HEK293 (cell line): Measurements from ENCODE around the gene PHLDB3.

Experiments
- CTCF ChIA-PET: fragments of 350-600 bp; formaldehyde crosslinking; extraction: SDS; loops from one replicate; lab custom pipeline; 2021; ENCODE audit warnings: antibody characterized with exemption; lab: Yijun Ruan, JAX
- POLR2A ChIA-PET: fragments of 300-600 bp; formaldehyde crosslinking; extraction: SDS; loops from one replicate; lab custom pipeline; 2020; ENCODE audit warnings: antibody characterized with exemption, inconsistent platforms; lab: Yijun Ruan, JAX
- H3K27ac ChIP-seq: fragments of 200-500 bp; sonication (Bioruptor generic); 2 replicates; pipeline ENCODE4 v1.5.1; 2014; ENCODE audit warnings: low read depth, low read length, control low read depth, inconsistent platforms; ENCODE audit errors: extremely low read depth
- H3K36me3 ChIP-seq, 2 experiments: fragments of 200-500 bp in 1 of 2; sonication (Bioruptor generic) in 1 of 2; 1 replicate in 1 of 2; 2 replicates in 1 of 2; pipeline ENCODE4 v1.5.1; 2014 to 2017; ENCODE audit warnings: inconsistent platforms in 2 of 2, low read length in 2 of 2; ENCODE audit not compliant: control insufficient read depth in 2 of 2, insufficient read depth in 1 of 2
- H3K4me1 ChIP-seq: fragments of 200-500 bp; sonication (Bioruptor generic); 2 replicates; pipeline ENCODE4 v1.5.1; 2014; ENCODE audit warnings: mild to moderate bottlenecking, low read length, inconsistent platforms; ENCODE audit not compliant: control insufficient read depth, insufficient read depth
- H3K4me3 ChIP-seq: 2 replicates; pipeline ENCODE4 v1.5.1; 2011; ENCODE audit warnings: low read depth, mild to moderate bottlenecking, control low read depth, low read length, moderate library complexity
- H3K9me3 ChIP-seq: fragments of 200-500 bp; sonication (Bioruptor generic); 2 replicates; pipeline ENCODE4 v1.5.1; 2014; ENCODE audit warnings: low read depth, low read length, inconsistent platforms; ENCODE audit not compliant: control insufficient read depth, insufficient read depth
- GLI2 ChIP-seq: fragments of 450-650 bp; formaldehyde crosslinking; IDR thresholded peaks from 2 replicates; pipeline ENCODE4; 2017; ENCODE audit warnings: missing biosample characterization, missing genetic modification characterization, low read depth, borderline replicate concordance
- KLF8 ChIP-seq: fragments of 450-650 bp; formaldehyde crosslinking; IDR thresholded peaks from 2 replicates; pipeline ENCODE4 v1.5.1; 2016; ENCODE audit warnings: missing biosample characterization, missing genetic modification characterization
- SP2 ChIP-seq: fragments of 450-650 bp; formaldehyde crosslinking; IDR thresholded peaks from 2 replicates; pipeline ENCODE4 v1.5.1; 2016; ENCODE audit warnings: missing biosample characterization, missing genetic modification characterization
- SP3 ChIP-seq: fragments of 450-650 bp; formaldehyde crosslinking; IDR thresholded peaks from 2 replicates; pipeline ENCODE4 v1.5.1; 2016; ENCODE audit warnings: missing biosample characterization, missing genetic modification characterization
- ZFHX2 ChIP-seq: fragments of 450-650 bp; formaldehyde crosslinking; conservative IDR thresholded peaks from 2 replicates; pipeline ENCODE4 v1.5.1; 2016; ENCODE audit warnings: missing biosample characterization, missing genetic modification characterization
- ZNF292 ChIP-seq: fragments of 450-650 bp; formaldehyde crosslinking; IDR thresholded peaks from 2 replicates; pipeline ENCODE4 v1.5.1; 2016; ENCODE audit warnings: low read depth, missing biosample characterization, missing genetic modification characterization, borderline replicate concordance
- ZNF501 ChIP-seq: fragments of 450-650 bp; formaldehyde crosslinking; IDR thresholded peaks from 2 replicates; pipeline ENCODE4 v1.5.1; 2016; ENCODE audit warnings: missing biosample characterization, missing genetic modification characterization
- ZNF548 ChIP-seq: fragments of 450-650 bp; formaldehyde crosslinking; IDR thresholded peaks from 2 replicates; pipeline ENCODE4 v1.5.1; 2016; ENCODE audit warnings: missing biosample characterization, missing genetic modification characterization
- ZNF560 ChIP-seq: fragments of 450-650 bp; formaldehyde crosslinking; IDR thresholded peaks from 2 replicates; pipeline ENCODE4 v1.5.1; 2017; ENCODE audit warnings: missing biosample characterization, missing genetic modification characterization, borderline replicate concordance
- ZNF623 ChIP-seq: fragments of 450-650 bp; formaldehyde crosslinking; IDR thresholded peaks from 2 replicates; pipeline ENCODE4 v1.5.1; 2016; ENCODE audit warnings: missing biosample characterization, missing genetic modification characterization
- ZNF660 ChIP-seq: fragments of 450-650 bp; IDR thresholded peaks from 2 replicates; pipeline ENCODE4 v1.5.1; 2018; ENCODE audit warnings: missing biosample characterization, mild to moderate bottlenecking, missing genetic modification characterization
- ZNF76 ChIP-seq: fragments of 450-650 bp; formaldehyde crosslinking; IDR thresholded peaks from 2 replicates; pipeline ENCODE4; 2016; ENCODE audit warnings: low read depth, missing biosample characterization, missing genetic modification characterization, borderline replicate concordance
- ZNF843 ChIP-seq: fragments of 450-650 bp; formaldehyde crosslinking; IDR thresholded peaks from 2 replicates; pipeline ENCODE4 v1.5.1; 2016; ENCODE audit warnings: missing biosample characterization, missing genetic modification characterization
- TF ChIP-seq, protein P1 (sequence below): fragments of 450-650 bp; IDR thresholded peaks from 2 replicates; pipeline ENCODE4 v1.5.1; 2018; ENCODE audit warnings: missing biosample characterization, mild to moderate bottlenecking, missing genetic modification characterization
- TF ChIP-seq, protein P2 (sequence below): fragments of 450-650 bp; formaldehyde crosslinking; IDR thresholded peaks from 2 replicates; pipeline ENCODE4 v1.5.1; 2016; ENCODE audit warnings: missing biosample characterization, missing genetic modification characterization, low read depth
- TF ChIP-seq, protein P3 (sequence below): fragments of 450-650 bp; formaldehyde crosslinking; IDR thresholded peaks from 2 replicates; pipeline ENCODE4 v1.5.1; 2016; ENCODE audit warnings: missing biosample characterization, missing genetic modification characterization
- TF ChIP-seq, protein P4 (sequence below): fragments of 450-650 bp; formaldehyde crosslinking; IDR thresholded peaks from 2 replicates; pipeline ENCODE4 v1.5.1; 2016; ENCODE audit warnings: missing biosample characterization, missing genetic modification characterization
- TF ChIP-seq, protein P5 (sequence below): fragments of 450-650 bp; formaldehyde crosslinking; IDR thresholded peaks from 2 replicates; pipeline ENCODE4 v1.5.1; 2016; ENCODE audit warnings: missing biosample characterization, missing genetic modification characterization

The PHLDB3 gene

DNA sequence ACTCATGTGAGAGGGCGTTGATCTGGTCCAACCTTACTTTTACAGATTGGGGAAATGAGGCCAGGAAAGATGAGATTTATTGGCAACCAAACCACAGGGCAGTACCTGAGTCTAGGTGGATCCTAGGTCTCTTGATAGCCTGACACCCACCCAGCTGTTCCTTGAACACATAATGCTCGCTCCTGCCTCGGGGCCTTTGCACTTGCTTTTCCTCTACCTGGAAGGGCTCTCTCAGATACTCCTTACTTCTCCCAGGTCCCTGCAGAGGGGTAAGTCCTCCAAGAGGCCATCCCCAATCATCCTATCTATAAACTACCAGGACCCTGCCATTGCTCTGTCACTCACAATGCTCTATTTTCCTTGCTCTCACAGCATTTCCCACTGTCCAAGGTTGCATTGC, 35.8 kb upstream of the PHLDB3 start:
- TF ChIP-seq ZNF623 (peak; percentile 97), KLF8 (no peak), SP3 (tag by site-specific recombination) (no peak)
- TF ChIP-seq, all 188 proteins: peak for 1
- H3K9me3 ChIP-seq, result no peaks in the 10 kb centered on the region
- peaks cover 3% of the 10 kb centered on the region; the same call in 1 of the 2 replicates for H3K4me1 ChIP-seq
- CTCF ChIA-PET, result interaction anchor here (0.6 to 13.6 kb wide), 2 partner anchors 15 to 122 kb away, joined by 3 to 138 read pairs; no protein-coding TSS in a partner anchor
- no peak overlapping the region for H3K27ac ChIP-seq
- POLR2A ChIA-PET, result interaction anchor here (0.6 kb wide), 1 partner anchor 9 kb away, joined by 4 read pairs; no protein-coding TSS in a partner anchor
- H3K36me3 ChIP-seq, result peaks cover 93 to 94% of the 10 kb centered on the region in 2 experiments
- no peak overlapping the region for H3K4me3 ChIP-seq

DNA sequence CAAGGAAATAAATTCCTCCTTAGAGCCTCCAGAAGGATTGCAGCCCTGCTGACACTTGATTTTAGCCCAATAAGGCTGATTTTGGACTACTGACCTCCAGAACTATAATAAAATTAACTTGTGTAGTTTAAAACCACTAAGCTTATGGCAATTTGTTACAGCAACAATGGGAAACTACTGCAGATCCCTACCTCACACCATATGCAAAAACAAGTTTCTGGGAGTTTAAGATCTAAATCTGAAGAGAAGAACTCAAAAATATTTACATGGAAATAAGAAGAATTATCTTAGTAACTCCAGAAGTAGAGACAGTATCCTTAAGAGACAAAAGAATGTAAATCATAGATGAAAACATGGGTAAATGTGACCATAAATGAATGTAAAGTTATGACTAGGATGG, 34.4 kb upstream of the PHLDB3 start:
- Histone ChIP-seq H3K4me3 (no peak overlapping the region), H3K9me3 (no peaks in the 10 kb centered on the region), H3K36me3 (peaks cover 79 to 81% of the 10 kb centered on the region in 2 experiments), H3K27ac (no peak overlapping the region), H3K4me1 (peaks cover 8% of the 10 kb centered on the region)
- ChIA-PET CTCF (interaction anchor here (0.6 to 13.6 kb wide), 6 partner anchors 15 to 1818 kb away, joined by 3 to 138 read pairs (median 4); no protein-coding TSS in a partner anchor), POLR2A (interaction anchor here (0.6 kb wide), 1 partner anchor 196 kb away, joined by 7 read pairs; no protein-coding TSS in a partner anchor)
- TF ChIP-seq ZFHX2 (tag by site-specific recombination) (no peak), ZNF548 (tag by site-specific recombination) (no peak), GLI2 (tag by site-specific recombination) (no peak), ZNF843 (no peak)
- TF ChIP-seq, protein P1, sequence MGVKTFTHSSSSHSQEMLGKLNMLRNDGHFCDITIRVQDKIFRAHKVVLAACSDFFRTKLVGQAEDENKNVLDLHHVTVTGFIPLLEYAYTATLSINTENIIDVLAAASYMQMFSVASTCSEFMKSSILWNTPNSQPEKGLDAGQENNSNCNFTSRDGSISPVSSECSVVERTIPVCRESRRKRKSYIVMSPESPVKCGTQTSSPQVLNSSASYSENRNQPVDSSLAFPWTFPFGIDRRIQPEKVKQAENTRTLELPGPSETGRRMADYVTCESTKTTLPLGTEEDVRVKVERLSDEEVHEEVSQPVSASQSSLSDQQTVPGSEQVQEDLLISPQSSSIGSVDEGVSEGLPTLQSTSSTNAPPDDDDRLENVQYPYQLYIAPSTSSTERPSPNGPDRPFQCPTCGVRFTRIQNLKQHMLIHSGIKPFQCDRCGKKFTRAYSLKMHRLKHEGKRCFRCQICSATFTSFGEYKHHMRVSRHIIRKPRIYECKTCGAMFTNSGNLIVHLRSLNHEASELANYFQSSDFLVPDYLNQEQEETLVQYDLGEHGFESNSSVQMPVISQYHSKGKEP (tag by site-specific recombination), result no peak
- TF ChIP-seq, protein P2, sequence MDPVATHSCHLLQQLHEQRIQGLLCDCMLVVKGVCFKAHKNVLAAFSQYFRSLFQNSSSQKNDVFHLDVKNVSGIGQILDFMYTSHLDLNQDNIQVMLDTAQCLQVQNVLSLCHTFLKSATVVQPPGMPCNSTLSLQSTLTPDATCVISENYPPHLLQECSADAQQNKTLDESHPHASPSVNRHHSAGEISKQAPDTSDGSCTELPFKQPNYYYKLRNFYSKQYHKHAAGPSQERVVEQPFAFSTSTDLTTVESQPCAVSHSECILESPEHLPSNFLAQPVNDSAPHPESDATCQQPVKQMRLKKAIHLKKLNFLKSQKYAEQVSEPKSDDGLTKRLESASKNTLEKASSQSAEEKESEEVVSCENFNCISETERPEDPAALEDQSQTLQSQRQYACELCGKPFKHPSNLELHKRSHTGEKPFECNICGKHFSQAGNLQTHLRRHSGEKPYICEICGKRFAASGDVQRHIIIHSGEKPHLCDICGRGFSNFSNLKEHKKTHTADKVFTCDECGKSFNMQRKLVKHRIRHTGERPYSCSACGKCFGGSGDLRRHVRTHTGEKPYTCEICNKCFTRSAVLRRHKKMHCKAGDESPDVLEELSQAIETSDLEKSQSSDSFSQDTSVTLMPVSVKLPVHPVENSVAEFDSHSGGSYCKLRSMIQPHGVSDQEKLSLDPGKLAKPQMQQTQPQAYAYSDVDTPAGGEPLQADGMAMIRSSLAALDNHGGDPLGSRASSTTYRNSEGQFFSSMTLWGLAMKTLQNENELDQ (tag by site-specific recombination), result no peak

DNA sequence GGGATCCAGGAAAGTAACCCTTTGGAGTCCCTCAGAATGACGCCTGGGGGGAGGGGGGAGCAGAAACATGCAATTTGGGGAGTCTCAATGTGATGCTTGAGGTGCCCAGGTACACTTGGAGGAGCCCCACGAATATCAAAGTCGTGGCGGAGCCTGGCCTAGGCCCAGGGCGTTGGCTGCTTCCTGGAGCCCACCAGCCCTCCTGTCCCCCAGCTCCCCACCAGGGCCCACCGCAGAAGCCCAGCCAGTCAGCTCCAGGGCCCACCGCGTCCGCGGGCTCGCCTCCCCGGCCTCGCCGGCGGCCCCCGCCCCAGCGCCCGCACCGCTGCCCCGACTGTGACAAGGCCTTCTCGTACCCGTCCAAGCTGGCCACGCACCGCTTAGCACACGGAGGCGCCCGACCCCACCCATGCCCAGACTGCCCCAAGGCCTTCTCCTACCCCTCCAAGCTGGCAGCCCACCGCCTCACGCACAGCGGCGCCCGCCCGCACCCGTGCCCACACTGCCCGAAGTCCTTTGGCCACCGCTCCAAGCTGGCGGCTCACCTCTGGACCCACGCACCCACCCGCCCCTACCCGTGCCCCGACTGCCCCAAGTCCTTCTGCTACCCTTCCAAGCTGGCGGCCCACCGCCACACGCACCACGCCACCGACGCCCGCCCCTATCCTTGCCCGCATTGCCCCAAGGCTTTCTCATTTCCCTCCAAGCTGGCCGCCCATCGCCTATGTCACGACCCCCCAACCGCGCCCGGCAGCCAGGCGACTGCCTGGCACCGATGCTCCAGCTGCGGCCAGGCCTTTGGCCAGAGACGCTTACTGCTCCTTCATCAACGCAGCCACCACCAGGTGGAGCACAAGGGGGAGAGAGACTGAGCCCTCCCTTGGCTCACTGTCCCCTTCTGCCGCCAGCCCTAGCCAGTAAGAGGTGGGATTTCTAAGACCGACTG, 30.5 kb upstream of the PHLDB3 start:
- Histone ChIP-seq H3K36me3 (peaks cover 42% of the 10 kb centered on the region in 2 experiments), H3K27ac (peak overlapping the region; percentile 35; the same call in 1 of the 2 replicates), H3K9me3 (no peaks in the 10 kb centered on the region), H3K4me1 (peaks cover 21% of the 10 kb centered on the region), H3K4me3 (no peak overlapping the region)
- CTCF ChIA-PET, result interaction anchor here (0.5 to 13.6 kb wide), 13 partner anchors 10 to 275 kb away, joined by 3 to 138 read pairs (median 7); partner anchors contain the start of genes IRGQ, XRCC1 and ZNF576
- POLR2A ChIA-PET, result interaction anchor here (0.9 to 2.2 kb wide), 5 partner anchors 20 to 133 kb away, joined by 3 to 8 read pairs (median 3); partner anchors contain the start of gene PHLDB3
- TF ChIP-seq, protein P3, sequence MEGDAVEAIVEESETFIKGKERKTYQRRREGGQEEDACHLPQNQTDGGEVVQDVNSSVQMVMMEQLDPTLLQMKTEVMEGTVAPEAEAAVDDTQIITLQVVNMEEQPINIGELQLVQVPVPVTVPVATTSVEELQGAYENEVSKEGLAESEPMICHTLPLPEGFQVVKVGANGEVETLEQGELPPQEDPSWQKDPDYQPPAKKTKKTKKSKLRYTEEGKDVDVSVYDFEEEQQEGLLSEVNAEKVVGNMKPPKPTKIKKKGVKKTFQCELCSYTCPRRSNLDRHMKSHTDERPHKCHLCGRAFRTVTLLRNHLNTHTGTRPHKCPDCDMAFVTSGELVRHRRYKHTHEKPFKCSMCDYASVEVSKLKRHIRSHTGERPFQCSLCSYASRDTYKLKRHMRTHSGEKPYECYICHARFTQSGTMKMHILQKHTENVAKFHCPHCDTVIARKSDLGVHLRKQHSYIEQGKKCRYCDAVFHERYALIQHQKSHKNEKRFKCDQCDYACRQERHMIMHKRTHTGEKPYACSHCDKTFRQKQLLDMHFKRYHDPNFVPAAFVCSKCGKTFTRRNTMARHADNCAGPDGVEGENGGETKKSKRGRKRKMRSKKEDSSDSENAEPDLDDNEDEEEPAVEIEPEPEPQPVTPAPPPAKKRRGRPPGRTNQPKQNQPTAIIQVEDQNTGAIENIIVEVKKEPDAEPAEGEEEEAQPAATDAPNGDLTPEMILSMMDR (tag by site-specific recombination), result peak; percentile 71
- TF ChIP-seq ZNF660, result no peak
- TF ChIP-seq ZNF501 (tag by site-specific recombination), result no peak
- peak; percentile 38; the same call in 1 of the 2 replicates for TF ChIP-seq SP2
- no peak for TF ChIP-seq ZNF292
- TF ChIP-seq ZNF560 (tag by site-specific recombination), result no peak
- TF ChIP-seq, protein P4, sequence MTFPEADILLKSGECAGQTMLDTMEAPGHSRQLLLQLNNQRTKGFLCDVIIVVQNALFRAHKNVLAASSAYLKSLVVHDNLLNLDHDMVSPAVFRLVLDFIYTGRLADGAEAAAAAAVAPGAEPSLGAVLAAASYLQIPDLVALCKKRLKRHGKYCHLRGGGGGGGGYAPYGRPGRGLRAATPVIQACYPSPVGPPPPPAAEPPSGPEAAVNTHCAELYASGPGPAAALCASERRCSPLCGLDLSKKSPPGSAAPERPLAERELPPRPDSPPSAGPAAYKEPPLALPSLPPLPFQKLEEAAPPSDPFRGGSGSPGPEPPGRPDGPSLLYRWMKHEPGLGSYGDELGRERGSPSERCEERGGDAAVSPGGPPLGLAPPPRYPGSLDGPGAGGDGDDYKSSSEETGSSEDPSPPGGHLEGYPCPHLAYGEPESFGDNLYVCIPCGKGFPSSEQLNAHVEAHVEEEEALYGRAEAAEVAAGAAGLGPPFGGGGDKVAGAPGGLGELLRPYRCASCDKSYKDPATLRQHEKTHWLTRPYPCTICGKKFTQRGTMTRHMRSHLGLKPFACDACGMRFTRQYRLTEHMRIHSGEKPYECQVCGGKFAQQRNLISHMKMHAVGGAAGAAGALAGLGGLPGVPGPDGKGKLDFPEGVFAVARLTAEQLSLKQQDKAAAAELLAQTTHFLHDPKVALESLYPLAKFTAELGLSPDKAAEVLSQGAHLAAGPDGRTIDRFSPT, result peak; percentile 74; the same call in 1 of the 2 replicates
- TF ChIP-seq, protein P5, sequence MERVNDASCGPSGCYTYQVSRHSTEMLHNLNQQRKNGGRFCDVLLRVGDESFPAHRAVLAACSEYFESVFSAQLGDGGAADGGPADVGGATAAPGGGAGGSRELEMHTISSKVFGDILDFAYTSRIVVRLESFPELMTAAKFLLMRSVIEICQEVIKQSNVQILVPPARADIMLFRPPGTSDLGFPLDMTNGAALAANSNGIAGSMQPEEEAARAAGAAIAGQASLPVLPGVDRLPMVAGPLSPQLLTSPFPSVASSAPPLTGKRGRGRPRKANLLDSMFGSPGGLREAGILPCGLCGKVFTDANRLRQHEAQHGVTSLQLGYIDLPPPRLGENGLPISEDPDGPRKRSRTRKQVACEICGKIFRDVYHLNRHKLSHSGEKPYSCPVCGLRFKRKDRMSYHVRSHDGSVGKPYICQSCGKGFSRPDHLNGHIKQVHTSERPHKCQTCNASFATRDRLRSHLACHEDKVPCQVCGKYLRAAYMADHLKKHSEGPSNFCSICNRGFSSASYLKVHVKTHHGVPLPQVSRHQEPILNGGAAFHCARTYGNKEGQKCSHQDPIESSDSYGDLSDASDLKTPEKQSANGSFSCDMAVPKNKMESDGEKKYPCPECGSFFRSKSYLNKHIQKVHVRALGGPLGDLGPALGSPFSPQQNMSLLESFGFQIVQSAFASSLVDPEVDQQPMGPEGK (tag by site-specific recombination), result 0 out of 2 replicates have a peak, but pooled peaks have one; percentile 26
- no peak for TF ChIP-seq ZNF76 (tag by site-specific recombination)
